ENCODE data around the gene MGAT3.

DNA sequence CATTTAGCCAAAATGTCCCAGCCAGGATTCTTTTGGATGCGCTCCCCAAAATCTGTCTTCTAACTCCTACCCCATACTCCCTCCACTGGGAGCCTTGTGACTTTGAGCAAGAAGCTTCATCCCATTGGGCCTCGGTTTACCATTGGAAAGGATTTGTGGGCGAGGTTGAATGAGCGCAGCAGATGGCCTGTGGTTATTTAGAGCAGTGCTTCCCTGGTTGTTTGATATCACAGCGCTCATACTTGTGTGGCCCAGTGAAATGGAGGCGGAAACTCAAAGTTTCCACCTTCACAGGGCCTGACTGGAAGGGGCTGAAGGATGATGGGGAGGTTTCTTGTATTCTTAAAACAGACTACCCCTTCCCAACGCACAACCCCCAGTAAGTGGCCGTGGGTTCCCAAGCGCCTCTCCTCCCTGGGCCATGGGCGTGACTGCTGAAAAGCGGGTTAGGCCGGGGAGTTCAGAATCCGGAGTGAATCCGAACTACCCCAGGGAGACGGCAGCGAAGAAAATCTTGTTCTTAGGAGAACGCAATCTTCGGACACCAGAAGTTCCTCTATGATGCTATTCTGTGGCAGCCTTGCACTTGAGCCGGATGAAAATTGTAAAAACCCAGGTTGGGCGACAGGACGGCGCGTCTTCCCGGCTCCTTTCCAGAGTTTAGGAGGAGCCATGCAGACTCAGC, 62.3 kb downstream of the MGAT3 start:
- TF ChIP-seq, protein P1, sequence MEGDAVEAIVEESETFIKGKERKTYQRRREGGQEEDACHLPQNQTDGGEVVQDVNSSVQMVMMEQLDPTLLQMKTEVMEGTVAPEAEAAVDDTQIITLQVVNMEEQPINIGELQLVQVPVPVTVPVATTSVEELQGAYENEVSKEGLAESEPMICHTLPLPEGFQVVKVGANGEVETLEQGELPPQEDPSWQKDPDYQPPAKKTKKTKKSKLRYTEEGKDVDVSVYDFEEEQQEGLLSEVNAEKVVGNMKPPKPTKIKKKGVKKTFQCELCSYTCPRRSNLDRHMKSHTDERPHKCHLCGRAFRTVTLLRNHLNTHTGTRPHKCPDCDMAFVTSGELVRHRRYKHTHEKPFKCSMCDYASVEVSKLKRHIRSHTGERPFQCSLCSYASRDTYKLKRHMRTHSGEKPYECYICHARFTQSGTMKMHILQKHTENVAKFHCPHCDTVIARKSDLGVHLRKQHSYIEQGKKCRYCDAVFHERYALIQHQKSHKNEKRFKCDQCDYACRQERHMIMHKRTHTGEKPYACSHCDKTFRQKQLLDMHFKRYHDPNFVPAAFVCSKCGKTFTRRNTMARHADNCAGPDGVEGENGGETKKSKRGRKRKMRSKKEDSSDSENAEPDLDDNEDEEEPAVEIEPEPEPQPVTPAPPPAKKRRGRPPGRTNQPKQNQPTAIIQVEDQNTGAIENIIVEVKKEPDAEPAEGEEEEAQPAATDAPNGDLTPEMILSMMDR (IDR thresholded peaks at IDR 0.05; ENCODE audit: extremely low read depth in 1 of 2, insufficient read depth in 1 of 2, low read depth in 1 of 2, low read length in 2 of 2) = no peak
- TF ChIP-seq POLR2A (IDR thresholded peaks at IDR 0.05; ENCODE audit: low read depth, low read length) (no peak), EZH2 (IDR thresholded peaks at IDR 0.05; ENCODE audit: borderline replicate concordance, low read depth, low read length, severe bottlenecking) (no peak), POLR2AphosphoS5 (IDR thresholded peaks at IDR 0.05; ENCODE audit: insufficient read depth, low read depth, low read length) (no peak), FOS (IDR thresholded peaks at IDR 0.05; ENCODE audit: borderline replicate concordance, insufficient read depth, low read length) (no peak)
- TF ChIP-seq, protein P2, sequence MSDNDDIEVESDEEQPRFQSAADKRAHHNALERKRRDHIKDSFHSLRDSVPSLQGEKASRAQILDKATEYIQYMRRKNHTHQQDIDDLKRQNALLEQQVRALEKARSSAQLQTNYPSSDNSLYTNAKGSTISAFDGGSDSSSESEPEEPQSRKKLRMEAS (IDR thresholded peaks at IDR 0.05; ENCODE audit: insufficient read depth, insufficient read length) = no peak

Data from endothelial cell of umbilical vein (primary cell).